Sigmoid colon (tissue), 7 donors: ENCODE measurements around the gene PCBP3. TPM values are rescaled to one million over a fixed set of nuclear protein-coding genes. Genes with fewer than 3 reads are reported as not detected.

Source experiments
- DNase-seq: peaks from one replicate; pipeline ENCODE4 v3.0.0-alpha.2; 2019
- H3K27ac ChIP-seq, 4 donors: fragments of 200-600 bp; sonication (generic); one replicate each; pipeline ENCODE4 v1.5.1; 2016 to 2019; ENCODE audit warnings: mild to moderate bottlenecking in 1 of 4
- H3K27me3 ChIP-seq, 3 donors: fragments of 200-600 bp; sonication (generic); one replicate each; pipeline ENCODE4 v1.5.1; 2019; ENCODE audit warnings: mild to moderate bottlenecking in 1 of 3
- H3K36me3 ChIP-seq, 4 donors: fragments of 200-600 bp; sonication (generic); one replicate each; pipeline ENCODE4 v1.5.1; 2016 to 2019
- H3K4me1 ChIP-seq, 4 donors: fragments of 200-600 bp; sonication (generic); one replicate each; pipeline ENCODE4 v1.5.1; 2017 to 2019
- H3K4me3 ChIP-seq, 4 donors: fragments of 200-600 bp; sonication (generic); one replicate each; pipeline ENCODE4 v1.5.1; 2017 to 2019; ENCODE audit warnings: mild to moderate bottlenecking in 2 of 4, moderate library complexity in 1 of 4
- H3K9me3 ChIP-seq, 4 donors: fragments of 200-600 bp in 3 of 4; sonication (generic) in 3 of 4; one replicate each; pipeline versions ENCODE4 v1.5.1 to v1.6.1; 2013 to 2019
- EP300 ChIP-seq, 4 donors: sonication (generic); formaldehyde crosslinking; IDR thresholded peaks; one replicate each; pipeline ENCODE4 v1.6.1; 2017; ENCODE audit warnings: antibody characterized with exemption in 4 of 4
- POLR2A ChIP-seq, 2 donors: fragments of 450-650 bp; IDR thresholded peaks; one replicate each; pipeline ENCODE4 v1.6.1; 2016; ENCODE audit warnings: antibody characterized with exemption in 2 of 2, mild to moderate bottlenecking in 2 of 2, moderate library complexity in 2 of 2
- POLR2AphosphoS5 ChIP-seq, 4 donors: sonication (generic); formaldehyde crosslinking; IDR thresholded peaks; one replicate each; pipeline ENCODE4 v1.6.1; 2017; ENCODE audit warnings: antibody characterized with exemption in 4 of 4
- WGBS, 2 donors: extraction: QIAGEN DNeasy Blood & Tissue Kit; methylation state at CpG; one replicate each; pipeline ENCODE4 v1.1.7; 2013; 5-methylcytosine and 5-hydroxymethylcytosine counted together
- intact Hi-C: fragments of 100-400 bp; cut with DNase I; formaldehyde crosslinking; loops from one replicate; pipeline ENCODE4 v1.15.1; 2023
- polyA plus RNA-seq, 3 donors: library from polyadenylated mRNA; stranded (reverse); fragments of 200-250 nt; gene quantifications; one replicate each; pipeline ENCODE4 v1.2.3, GENCODE V29; 2013
- total RNA-seq, 4 donors: library from RNA; depleted of rRNA; stranded (reverse); fragments of >200 nt; gene quantifications; one replicate each; pipeline ENCODE4 v1.1.0, GENCODE V29; 2016
- TF ChIP-seq, protein P1 (sequence below), 4 experiments: fragments of 450-650 bp in 3 of 4; fragments of 200-600 bp in 1 of 4; IDR thresholded peaks; one replicate each; pipeline ENCODE4 v1.5.1; 2016 to 2019; ENCODE audit warnings: antibody characterized with exemption in 4 of 4, mild to moderate bottlenecking in 3 of 4, moderate library complexity in 2 of 4
- donor health status: healthy with polysubstance abuse.
- donor health status: Bipolar disorder and iron deficiency.
- donor health status: healthy.

PCBP3 gene
- total and polyA plus RNA-seq, 7 donors = 1.2 to 21.3 (median 8.2) TPM

DNA sequence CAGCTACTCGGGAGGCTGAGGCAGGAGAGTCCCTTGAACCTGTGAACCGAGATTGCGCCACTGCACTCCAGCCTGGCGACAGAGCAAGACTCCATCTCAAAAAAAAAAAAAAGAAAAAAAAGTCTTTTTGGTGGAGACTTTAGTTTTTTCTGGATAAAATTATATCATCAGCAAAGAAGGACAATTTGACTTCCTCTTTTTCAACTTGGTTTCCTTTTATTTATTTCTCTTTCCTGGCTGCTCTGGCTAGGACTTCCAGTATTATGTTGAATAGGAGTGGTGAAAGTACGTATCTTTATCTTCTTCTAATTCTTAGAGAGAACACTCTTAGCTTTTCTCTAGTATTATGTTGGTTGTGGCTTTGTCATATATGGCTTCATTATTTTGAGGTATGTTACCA lies 130.8 kb downstream of the PCBP3 start:
- peaks cover 0 to 8% (median 3%) of the 10 kb centered on the region in 4 donors for H3K9me3 ChIP-seq
- intact Hi-C loops = no loop called here
- no peak overlapping the region for H3K4me3 ChIP-seq
- WGBS, 2 donors = 90 to 92% methylated on average over 5 of the region's 5 CpGs
- no peak for DNase-seq
- no peaks in the 10 kb centered on the region for H3K36me3 ChIP-seq
- H3K27me3 ChIP-seq = no peaks in the 10 kb centered on the region
- TF ChIP-seq POLR2A (IDR thresholded peaks at IDR 0.05) (no peak), POLR2AphosphoS5 (IDR thresholded peaks at IDR 0.05) (no peak), EP300 (IDR thresholded peaks at IDR 0.05) (no peak)
- TF ChIP-seq, protein P1, sequence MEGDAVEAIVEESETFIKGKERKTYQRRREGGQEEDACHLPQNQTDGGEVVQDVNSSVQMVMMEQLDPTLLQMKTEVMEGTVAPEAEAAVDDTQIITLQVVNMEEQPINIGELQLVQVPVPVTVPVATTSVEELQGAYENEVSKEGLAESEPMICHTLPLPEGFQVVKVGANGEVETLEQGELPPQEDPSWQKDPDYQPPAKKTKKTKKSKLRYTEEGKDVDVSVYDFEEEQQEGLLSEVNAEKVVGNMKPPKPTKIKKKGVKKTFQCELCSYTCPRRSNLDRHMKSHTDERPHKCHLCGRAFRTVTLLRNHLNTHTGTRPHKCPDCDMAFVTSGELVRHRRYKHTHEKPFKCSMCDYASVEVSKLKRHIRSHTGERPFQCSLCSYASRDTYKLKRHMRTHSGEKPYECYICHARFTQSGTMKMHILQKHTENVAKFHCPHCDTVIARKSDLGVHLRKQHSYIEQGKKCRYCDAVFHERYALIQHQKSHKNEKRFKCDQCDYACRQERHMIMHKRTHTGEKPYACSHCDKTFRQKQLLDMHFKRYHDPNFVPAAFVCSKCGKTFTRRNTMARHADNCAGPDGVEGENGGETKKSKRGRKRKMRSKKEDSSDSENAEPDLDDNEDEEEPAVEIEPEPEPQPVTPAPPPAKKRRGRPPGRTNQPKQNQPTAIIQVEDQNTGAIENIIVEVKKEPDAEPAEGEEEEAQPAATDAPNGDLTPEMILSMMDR (IDR thresholded peaks at IDR 0.05) = no peak
- no peak overlapping the region for H3K27ac ChIP-seq
- no peaks in the 10 kb centered on the region for H3K4me1 ChIP-seq

DNA sequence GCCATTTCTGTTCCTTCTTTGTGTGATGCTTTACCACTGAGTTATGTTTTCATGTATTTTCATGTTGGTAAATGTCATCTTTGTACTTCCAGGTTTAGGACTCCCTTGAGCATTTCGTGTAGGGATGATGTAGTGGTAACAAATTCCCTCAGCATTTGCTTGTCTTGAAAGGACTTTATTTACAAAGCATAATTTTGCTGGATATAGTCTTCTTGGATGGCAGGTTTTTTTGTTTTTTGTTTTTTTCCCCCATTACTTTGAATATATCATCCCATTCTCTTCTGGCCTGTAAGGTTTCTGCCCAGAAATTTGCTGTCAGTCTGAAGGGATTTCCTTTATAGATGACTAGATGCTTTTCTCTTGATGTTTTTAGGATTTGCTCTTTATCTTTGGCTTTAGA lies 133.4 kb downstream of the PCBP3 start:
- TF ChIP-seq EP300 (IDR thresholded peaks at IDR 0.05) (no peak), POLR2AphosphoS5 (IDR thresholded peaks at IDR 0.05) (no peak), POLR2A (IDR thresholded peaks at IDR 0.05) (no peak)
- TF ChIP-seq, protein P1 (IDR thresholded peaks at IDR 0.05) = no peak
- Histone ChIP-seq H3K27ac (no peak overlapping the region), H3K4me1 (no peaks in the 10 kb centered on the region), H3K27me3 (no peaks in the 10 kb centered on the region), H3K4me3 (no peak overlapping the region), H3K36me3 (no peaks in the 10 kb centered on the region), H3K9me3 (peaks cover 0 to 8% (median 3%) of the 10 kb centered on the region in 4 donors)
- 81 to 89% methylated on average over 1 of the region's 1 CpG for WGBS, 2 donors
- intact Hi-C loops = no loop called here
- no peak for DNase-seq

DNA sequence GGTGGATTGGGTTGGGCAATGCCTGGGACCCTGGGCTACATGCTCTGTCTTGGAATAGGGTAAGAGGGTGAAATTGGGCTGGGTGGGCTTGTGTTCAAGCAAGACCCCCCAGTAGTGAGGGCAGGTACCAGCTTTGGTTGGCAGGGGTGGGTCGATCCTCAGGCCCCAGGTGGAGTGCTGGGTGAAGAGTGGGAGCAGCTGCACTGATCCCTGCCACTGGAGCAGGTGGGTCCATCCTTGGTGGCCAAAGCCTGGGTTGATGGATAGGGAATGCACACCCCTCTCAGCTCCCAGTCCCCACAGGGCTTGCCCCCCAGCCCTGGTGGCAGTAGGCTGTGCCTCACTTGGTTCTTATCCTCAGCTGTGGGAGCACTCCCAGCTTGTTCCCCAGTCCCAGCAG lies 135.2 kb downstream of the PCBP3 start:
- H3K4me1 ChIP-seq = no peaks in the 10 kb centered on the region
- 84 to 93% methylated on average over 1 of the region's 1 CpG for WGBS, 2 donors
- H3K4me3 ChIP-seq = no peak overlapping the region
- H3K9me3 ChIP-seq = peaks cover 0 to 8% (median 3%) of the 10 kb centered on the region in 4 donors
- TF ChIP-seq EP300 (IDR thresholded peaks at IDR 0.05) (no peak), POLR2A (IDR thresholded peaks at IDR 0.05) (no peak), POLR2AphosphoS5 (IDR thresholded peaks at IDR 0.05) (no peak)
- TF ChIP-seq, protein P1 (IDR thresholded peaks at IDR 0.05) = no peak
- no peaks in the 10 kb centered on the region for H3K36me3 ChIP-seq
- no peak overlapping the region for H3K27ac ChIP-seq
- H3K27me3 ChIP-seq = no peaks in the 10 kb centered on the region
- no peak for DNase-seq
- intact Hi-C loops = no loop called here

DNA sequence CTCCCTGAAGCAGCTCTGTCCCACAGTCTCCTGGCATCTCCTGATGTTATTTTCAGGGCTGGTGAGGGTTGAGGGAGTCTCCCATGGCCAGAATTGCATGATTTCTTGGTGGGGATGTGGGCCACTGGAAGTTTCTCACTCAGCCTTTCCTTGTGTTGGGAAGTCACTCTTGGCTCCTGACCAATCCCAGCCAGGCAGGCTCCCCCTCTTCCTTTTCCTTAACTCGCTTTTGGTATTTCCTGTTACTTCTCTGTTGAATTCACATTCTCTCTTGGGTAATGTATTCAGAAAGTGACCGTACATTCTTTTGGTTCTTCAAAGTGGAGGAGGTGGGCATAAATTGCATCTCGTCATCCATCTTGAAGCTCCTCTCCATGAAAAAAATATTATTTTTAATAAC lies 135.7 kb downstream of the PCBP3 start:
- WGBS, 2 donors = 85 to 94% methylated on average over 3 of the region's 3 CpGs
- no peak for DNase-seq
- Histone ChIP-seq H3K36me3 (no peaks in the 10 kb centered on the region), H3K9me3 (peaks cover 0 to 8% (median 3%) of the 10 kb centered on the region in 4 donors), H3K4me1 (no peaks in the 10 kb centered on the region), H3K27me3 (no peaks in the 10 kb centered on the region), H3K27ac (no peak overlapping the region), H3K4me3 (no peak overlapping the region)
- intact Hi-C loops = no loop called here
- no peak for TF ChIP-seq POLR2AphosphoS5 (IDR thresholded peaks at IDR 0.05)
- TF ChIP-seq EP300 (IDR thresholded peaks at IDR 0.05) = no peak
- TF ChIP-seq, protein P1 (IDR thresholded peaks at IDR 0.05) = no peak
- no peak for TF ChIP-seq POLR2A (IDR thresholded peaks at IDR 0.05)

DNA sequence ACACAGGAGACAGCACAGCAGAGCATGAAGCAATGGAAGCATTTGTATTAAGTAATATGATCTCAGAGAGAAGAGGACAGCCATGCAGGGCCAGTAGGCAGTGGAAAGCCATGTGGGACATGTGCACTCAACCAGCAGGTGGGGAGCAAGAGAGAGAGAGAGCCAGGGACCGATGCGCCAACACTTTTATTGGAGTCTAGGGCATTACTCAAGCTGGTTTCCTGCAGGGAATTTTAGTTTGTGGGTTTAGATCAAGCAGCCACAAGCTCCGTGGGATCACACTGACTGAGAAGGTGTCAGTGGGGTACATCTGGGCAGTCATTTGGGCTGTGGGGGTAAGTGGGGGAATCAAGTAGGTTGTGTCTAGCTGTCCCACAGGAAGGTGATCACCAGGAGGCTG lies 137.1 kb downstream of the PCBP3 start:
- H3K36me3 ChIP-seq = no peaks in the 10 kb centered on the region
- WGBS, 2 donors = 82 to 84% methylated on average over 3 of the region's 3 CpGs
- DNase-seq = no peak

More for the DNA sequence above, 137.1 kb downstream of the PCBP3 start:
- peaks cover 0 to 8% (median 3%) of the 10 kb centered on the region in 4 donors for H3K9me3 ChIP-seq
- H3K4me1 ChIP-seq = no peaks in the 10 kb centered on the region
- intact Hi-C loops = no loop called here
- no peak overlapping the region for H3K27ac ChIP-seq
- no peaks in the 10 kb centered on the region for H3K27me3 ChIP-seq
- TF ChIP-seq, protein P1 (IDR thresholded peaks at IDR 0.05) = no peak
- TF ChIP-seq POLR2A (IDR thresholded peaks at IDR 0.05) (no peak), EP300 (IDR thresholded peaks at IDR 0.05) (no peak), POLR2AphosphoS5 (IDR thresholded peaks at IDR 0.05) (no peak)
- no peak overlapping the region for H3K4me3 ChIP-seq
